GM19467 (cell line): ENCODE data around the gene TSHZ3.

Experiments used
- ATAC-seq: cut with Tn5 transposase; IDR thresholded peaks from one replicate; pipeline ENCODE4 v1.9.1; 2021; ENCODE audit warnings: mild to moderate bottlenecking, moderate library complexity; ENCODE audit not compliant: unreplicated experiment

Gene TSHZ3

GRCh38 chr19:31268751-31269383, 80.4 kb downstream of the TSHZ3 start:
- no peak for ATAC-seq

- ATAC-seq: no peak
Observed at GRCh38 chr19:31266731-31267130, 82.5 kb downstream of the TSHZ3 start.

GRCh38 chr19:31266196-31266595, 83.0 kb downstream of the TSHZ3 start:
- ATAC-seq: no peak

- no peak for ATAC-seq
Observed at GRCh38 chr19:31264041-31264778, 85.0 kb downstream of the TSHZ3 start.

- ATAC-seq: no peak
Observed at GRCh38 chr19:31263328-31263727, 85.9 kb downstream of the TSHZ3 start.

GRCh38 chr19:31262725-31263191, 86.5 kb downstream of the TSHZ3 start:
- no peak for ATAC-seq

GRCh38 chr19:31261603-31262212, 87.5 kb downstream of the TSHZ3 start:
- no peak for ATAC-seq

GRCh38 chr19:31261019-31261602, 88.1 kb downstream of the TSHZ3 start:
- ATAC-seq: no peak

GRCh38 chr19:31260171-31260933, 88.9 kb downstream of the TSHZ3 start:
- no peak for ATAC-seq

- ATAC-seq: no peak
Observed at GRCh38 chr19:31258211-31259052, 90.8 kb downstream of the TSHZ3 start.

- ATAC-seq: no peak
Observed at GRCh38 chr19:31257426-31258130, 91.7 kb downstream of the TSHZ3 start.

GRCh38 chr19:31257025-31257424, 92.2 kb downstream of the TSHZ3 start:
- ATAC-seq: no peak

GRCh38 chr19:31256593-31256960, 92.7 kb downstream of the TSHZ3 start:
- no peak for ATAC-seq

GRCh38 chr19:31255831-31256592, 93.2 kb downstream of the TSHZ3 start:
- ATAC-seq: no peak

- ATAC-seq: no peak
Observed at GRCh38 chr19:31255174-31255799, 93.9 kb downstream of the TSHZ3 start.

- ATAC-seq: no peak
Observed at GRCh38 chr19:31254611-31255010, 94.6 kb downstream of the TSHZ3 start.

- ATAC-seq: no peak
Observed at GRCh38 chr19:31254180-31254551, 95.1 kb downstream of the TSHZ3 start.

GRCh38 chr19:31253526-31254179, 95.6 kb downstream of the TSHZ3 start:
- no peak for ATAC-seq
